ENCODE results near the gene COG5.
A peak's percentile ranks its signal among the peaks of the same experiment; 100 is the strongest.

COG5 gene

GRCh38 chr7:107505362-107505761 is 58.4 kb downstream of the COG5 start:
- no peak for DNase-seq

- DNase-seq, result no peak
Observed at GRCh38 chr7:107503687-107504086, 60.0 kb downstream of the COG5 start.

GRCh38 chr7:107502797-107503196 is 60.9 kb downstream of the COG5 start:
- DNase-seq, result no peak

GRCh38 chr7:107502154-107502553 is 61.6 kb downstream of the COG5 start:
- DNase-seq, result no peak

GRCh38 chr7:107501593-107501992 is 62.1 kb downstream of the COG5 start:
- DNase-seq, result peak; percentile 34

- DNase-seq, result no peak
Observed at GRCh38 chr7:107499731-107500130, 64.0 kb downstream of the COG5 start.

- DNase-seq, result no peak
Observed at GRCh38 chr7:107495516-107495915, 68.2 kb downstream of the COG5 start.

- no peak for DNase-seq
Observed at GRCh38 chr7:107494884-107495283, 68.8 kb downstream of the COG5 start.

- no peak for DNase-seq
Observed at GRCh38 chr7:107494315-107494751, 69.4 kb downstream of the COG5 start.

GRCh38 chr7:107492875-107493274 is 70.8 kb downstream of the COG5 start:
- no peak for DNase-seq

GRCh38 chr7:107486041-107486440 is 77.7 kb downstream of the COG5 start:
- peak; percentile 17 for DNase-seq

- no peak for DNase-seq
Observed at GRCh38 chr7:107482571-107482970, 81.1 kb downstream of the COG5 start.

- no peak for DNase-seq
Observed at GRCh38 chr7:107480932-107481331, 82.8 kb downstream of the COG5 start.

GRCh38 chr7:107479303-107479702 is 84.4 kb downstream of the COG5 start:
- DNase-seq, result no peak

- no peak for DNase-seq
Observed at GRCh38 chr7:107474104-107474521, 89.6 kb downstream of the COG5 start.

GRCh38 chr7:107472116-107472515 is 91.6 kb downstream of the COG5 start:
- no peak for DNase-seq

- peak; percentile 32 for DNase-seq
Observed at GRCh38 chr7:107471292-107472070, 92.2 kb downstream of the COG5 start.

- DNase-seq, result no peak
Observed at GRCh38 chr7:107469929-107470328, 93.8 kb downstream of the COG5 start, which contains the start of gene GPR22. Gene GPR22 (plus strand): TSS chr7:107470057. CDS start chr7:107474061, 4,004 bp downstream.

GRCh38 chr7:107468824-107469223 is 94.9 kb downstream of the COG5 start:
- DNase-seq, result no peak

GRCh38 chr7:107467972-107468371 is 95.7 kb downstream of the COG5 start:
- no peak for DNase-seq

- DNase-seq, result no peak
Observed at GRCh38 chr7:107464666-107465226, 99.0 kb downstream of the COG5 start.

GRCh38 chr7:107463139-107464078 is 100.3 kb downstream of the COG5 start:
- DNase-seq, result peak; percentile 38

GRCh38 chr7:107461938-107462533 is 101.7 kb downstream of the COG5 start:
- DNase-seq, result no peak
